HepG2 (cell line): ENCODE results near the gene EP300. TPM values are rescaled to one million over a fixed set of nuclear protein-coding genes. Genes with fewer than 3 reads are reported as not detected.

Source experiments
- ATF7 ChIP-seq, 2 experiments: fragments of 450-650 bp in 1 of 2; sonication (generic) in 1 of 2; formaldehyde crosslinking in 1 of 2; IDR thresholded peaks; 2 replicates each; pipeline versions ENCODE4 v1.4.0 to v1.6.1; 2016 to 2020; ENCODE audit warnings: antibody characterized with exemption in 1 of 2, mild to moderate bottlenecking in 1 of 2, missing genetic modification reagents in 1 of 2
- CTCF ChIP-seq: sonication (generic); formaldehyde crosslinking; IDR thresholded peaks from 2 replicates; pipeline ENCODE4 v1.5.0; 2020; ENCODE audit warnings: mild to moderate bottlenecking, missing genetic modification reagents, moderate library complexity
- DPF2 ChIP-seq: sonication (generic); formaldehyde crosslinking; IDR thresholded peaks from 2 replicates; pipeline ENCODE4 v1.4.0; 2020; ENCODE audit warnings: mild to moderate bottlenecking, low read depth, missing genetic modification reagents, borderline replicate concordance
- EED ChIP-seq: sonication (generic); formaldehyde crosslinking; IDR thresholded peaks from 2 replicates; pipeline ENCODE4 v1.5.0; 2020; ENCODE audit warnings: mild to moderate bottlenecking, missing genetic modification reagents
- EHMT2 ChIP-seq: fragments of 200-600 bp; sonication (generic); IDR thresholded peaks from 2 replicates; pipeline ENCODE4 v1.7.0; 2017; ENCODE audit warnings: antibody characterized with exemption, low read depth, low read length, borderline replicate concordance
- ETV5 ChIP-seq: IDR thresholded peaks from 2 replicates; pipeline ENCODE4 v1.6.1; 2018; ENCODE audit warnings: missing biosample characterization, missing genetic modification reagents, inconsistent platforms, borderline replicate concordance
- FOSL1 ChIP-seq: sonication (generic); formaldehyde crosslinking; IDR thresholded peaks from 2 replicates; pipeline ENCODE4 v1.9.0; 2021; ENCODE audit warnings: missing genetic modification reagents, borderline replicate concordance
- HIC2 ChIP-seq: sonication (generic); formaldehyde crosslinking; IDR thresholded peaks from 2 replicates; pipeline ENCODE4 v1.9.0; 2022; ENCODE audit warnings: low read depth, missing genetic modification reagents
- HNRNPUL1 ChIP-seq: fragments of 200-400 bp; formaldehyde crosslinking; IDR thresholded peaks from 2 replicates; pipeline ENCODE4 v1.6.1; 2017; ENCODE audit warnings: low read depth, mild to moderate bottlenecking, low read length, moderate library complexity
- KLF11 ChIP-seq: IDR thresholded peaks from 2 replicates; pipeline ENCODE4 v1.6.1; 2016; ENCODE audit warnings: missing compliant biosample characterization
- KLF6 ChIP-seq: IDR thresholded peaks from 2 replicates; pipeline ENCODE4 v1.8.0; 2016; ENCODE audit warnings: missing biosample characterization, missing genetic modification reagents
- MED1 ChIP-seq: sonication (generic); formaldehyde crosslinking; IDR thresholded peaks from 2 replicates; pipeline ENCODE4 v1.4.0; 2020; ENCODE audit warnings: missing genetic modification reagents
- MTA1 ChIP-seq: sonication (generic); formaldehyde crosslinking; IDR thresholded peaks from 2 replicates; pipeline ENCODE4 v1.4.0; 2020; ENCODE audit warnings: missing genetic modification reagents, mild to moderate bottlenecking, borderline replicate concordance
- MXD3 ChIP-seq: IDR thresholded peaks from 2 replicates; pipeline ENCODE4 v1.6.1; 2016; ENCODE audit warnings: mild to moderate bottlenecking, missing biosample characterization, missing genetic modification reagents
- NRL ChIP-seq: sonication (generic); formaldehyde crosslinking; IDR thresholded peaks from 2 replicates; pipeline ENCODE4 v1.5.0; 2020; ENCODE audit warnings: missing genetic modification reagents, mild to moderate bottlenecking, moderate library complexity, borderline replicate concordance
- RCOR2 ChIP-seq: IDR thresholded peaks from 2 replicates; pipeline ENCODE4 v1.6.1; 2016; ENCODE audit warnings: missing biosample characterization, missing genetic modification reagents
- RFX3 ChIP-seq: IDR thresholded peaks from 2 replicates; pipeline ENCODE4 v1.6.1; 2016; ENCODE audit warnings: missing biosample characterization, missing genetic modification reagents
- SUZ12 ChIP-seq: fragments of 150-350 bp; IDR thresholded peaks from 2 replicates; pipeline ENCODE4 v1.6.1; 2014; ENCODE audit warnings: low read depth, low read length
- TFDP1 ChIP-seq: IDR thresholded peaks from 2 replicates; pipeline ENCODE4 v1.6.1; 2016; ENCODE audit warnings: missing compliant biosample characterization, missing genetic modification reagents, borderline replicate concordance
- ZNF17 ChIP-seq: sonication (generic); formaldehyde crosslinking; IDR thresholded peaks from 2 replicates; pipeline ENCODE4 v1.5.0; 2020; ENCODE audit warnings: mild to moderate bottlenecking, missing genetic modification reagents
- ZNF224 ChIP-seq: sonication (generic); formaldehyde crosslinking; IDR thresholded peaks from 2 replicates; pipeline ENCODE4 v1.5.0; 2020; ENCODE audit warnings: mild to moderate bottlenecking, missing genetic modification reagents
- ZNF350 ChIP-seq: sonication (generic); formaldehyde crosslinking; IDR thresholded peaks from 2 replicates; pipeline ENCODE4 v1.4.0; 2020; ENCODE audit warnings: mild to moderate bottlenecking, low read depth, missing genetic modification reagents, borderline replicate concordance
- ZNF672 ChIP-seq: sonication (generic); formaldehyde crosslinking; IDR thresholded peaks from 2 replicates; pipeline ENCODE4 v1.8.1; 2022; ENCODE audit warnings: missing genetic modification reagents
- ZNF747 ChIP-seq: sonication (generic); formaldehyde crosslinking; IDR thresholded peaks from 2 replicates; pipeline ENCODE4 v1.8.1; 2023; ENCODE audit warnings: missing genetic modification reagents, mild to moderate bottlenecking, borderline replicate concordance
- ZNF878 ChIP-seq: sonication (generic); formaldehyde crosslinking; IDR thresholded peaks from 2 replicates; pipeline ENCODE4 v1.8.1; 2023; ENCODE audit warnings: mild to moderate bottlenecking, missing genetic modification reagents, moderate library complexity
- polyA plus RNA-seq, 8 experiments: library from polyadenylated mRNA; depleted of rRNA in 3 of 8; stranded (reverse) in 7 of 8; unstranded in 1 of 8; fragments of >200 nt; fragmentation: Illumina TruSeq in 4 of 8; extraction: Trizol in 4 of 8; gene quantifications; 2 replicates each; pipeline versions ENCODE4 v1.2.1 to v1.2.3, GENCODE V29; 2011 to 2016; ENCODE audit warnings: low read depth in 4 of 8, missing spikeins in 1 of 8, mixed read lengths in 1 of 8; ENCODE audit not compliant: insufficient read depth in 1 of 8
- total RNA-seq, 5 experiments: library from RNA; depleted of rRNA; stranded (reverse); fragments of >200 nt; fragmentation: Illumina TruSeq; extraction: Trizol; gene quantifications; 2 replicates each; pipeline ENCODE4 v1.2.3, GENCODE V29; 2016; ENCODE audit warnings: low read depth in 1 of 5

EP300 gene
- total and polyA plus RNA-seq, 2 of the 13 experiments (the other 11 are each of a cell fraction or from before 2014, with no cell fraction given) = 13.6 to 14.9 TPM

- TF ChIP-seq NRL (CRISPR knock-in tag) (peak; percentile 48; the same call in 1 of the 2 replicates), HIC2 (CRISPR knock-in tag) (no peak), ATF7 (IDR thresholded peaks at IDR 0.05) (no peak), ATF7 (CRISPR knock-in tag; IDR thresholded peaks at IDR 0.05) (no peak), EHMT2 (no peak), ZNF878 (CRISPR knock-in tag) (peak; percentile 74; the same call in 1 of the 2 replicates), ZNF224 (CRISPR knock-in tag) (no peak), RFX3 (CRISPR knock-in tag) (peak; percentile 95), MTA1 (CRISPR knock-in tag) (no peak), KLF11 (peak; percentile 7; the same call in 1 of the 2 replicates), ETV5 (peak; percentile 26; the same call in 1 of the 2 replicates), DPF2 (CRISPR knock-in tag) (no peak), MED1 (peak; percentile 58; the same call in 1 of the 2 replicates), MXD3 (CRISPR knock-in tag) (0 out of 2 replicates have a peak, but pooled peaks have one; percentile 65), CTCF (CRISPR knock-in tag) (0 out of 2 replicates have a peak, but pooled peaks have one; percentile 1), RCOR2 (CRISPR knock-in tag) (no peak), ZNF672 (no peak), ZNF350 (peak; percentile 69; the same call in 1 of the 2 replicates), EED (CRISPR knock-in tag) (no peak), SUZ12 (peak; percentile 78), ZNF747 (CRISPR knock-in tag) (peak; percentile 33; the same call in 1 of the 2 replicates), ZNF17 (CRISPR knock-in tag) (no peak), KLF6 (CRISPR knock-in tag) (0 out of 2 replicates have a peak, but pooled peaks have one; percentile 3), TFDP1 (CRISPR knock-in tag) (peak; percentile 97), HNRNPUL1 (no peak), FOSL1 (CRISPR knock-in tag) (no peak)
Measured at GRCh38 chr22:41204992-41205900, 112.9 kb downstream of the EP300 start, which contains the start of gene L3MBTL2 (continued).
